Mesodermal cell (in vitro differentiated cells): ENCODE results near the gene SUPT3H.

ENCODE experiments used
- H3K27ac ChIP-seq: 2 replicates; pipeline ENCODE4 v1.7.0; 2013; ENCODE audit warnings: mild to moderate bottlenecking, low read depth, low read length, moderate library complexity; ENCODE audit not compliant: severe bottlenecking
- H3K36me3 ChIP-seq: 2 replicates; pipeline ENCODE4 v1.7.1; 2013; ENCODE audit warnings: mild to moderate bottlenecking, low read length, moderate library complexity; ENCODE audit not compliant: control insufficient read depth, insufficient read depth
- H3K4me1 ChIP-seq: one replicate; pipeline ENCODE4 v1.7.1; 2013; ENCODE audit warnings: mild to moderate bottlenecking, low read length; ENCODE audit not compliant: insufficient read depth, control insufficient read depth, poor library complexity, severe bottlenecking
- H3K4me3 ChIP-seq: 2 replicates; pipeline ENCODE4 v1.7.0; 2013; ENCODE audit warnings: low read length, control low read depth, mild to moderate bottlenecking; ENCODE audit not compliant: insufficient read depth, poor library complexity, severe bottlenecking; ENCODE audit errors: extremely low read depth
- H3K9me3 ChIP-seq: 2 replicates; pipeline ENCODE4 v1.7.1; 2013; ENCODE audit warnings: mild to moderate bottlenecking, low read length, moderate library complexity; ENCODE audit not compliant: control insufficient read depth
- WGBS, 2 experiments: methylation state at CpG; one replicate each; pipeline ENCODE4 v1.1.5; 2013; ENCODE audit warnings: missing lambda C conversion rate in 2 of 2; ENCODE audit not compliant: insufficient coverage in 2 of 2; 5-methylcytosine and 5-hydroxymethylcytosine counted together

The SUPT3H gene

DNA sequence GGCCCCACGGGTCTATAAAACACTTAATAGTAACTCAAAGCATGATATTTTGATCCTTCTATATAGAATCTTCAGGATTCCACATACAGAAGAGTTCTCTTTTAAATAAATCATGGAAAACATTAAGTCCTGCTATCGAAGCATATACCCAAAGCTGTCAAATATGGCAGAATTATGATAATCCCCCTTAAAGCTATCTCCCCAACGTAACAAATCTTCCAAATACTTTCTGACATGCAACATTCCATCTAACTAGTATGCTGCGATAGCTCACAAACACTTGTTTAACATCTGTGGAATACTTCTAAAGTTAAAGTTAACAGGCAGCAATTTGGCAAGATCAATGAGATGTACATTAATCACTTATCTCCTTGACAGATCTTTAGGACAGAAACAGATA, 420.6 kb downstream of the SUPT3H start:
- WGBS, 2 experiments, result 60 to 96% methylated on average over 1 to 3 of the region's 4 CpGs
- no peak overlapping the region for H3K27ac ChIP-seq
- H3K4me3 ChIP-seq, result no peak overlapping the region
- H3K9me3 ChIP-seq, result no peaks in the 10 kb centered on the region
- no peaks in the 10 kb centered on the region for H3K4me1 ChIP-seq
- no peaks in the 10 kb centered on the region for H3K36me3 ChIP-seq

DNA sequence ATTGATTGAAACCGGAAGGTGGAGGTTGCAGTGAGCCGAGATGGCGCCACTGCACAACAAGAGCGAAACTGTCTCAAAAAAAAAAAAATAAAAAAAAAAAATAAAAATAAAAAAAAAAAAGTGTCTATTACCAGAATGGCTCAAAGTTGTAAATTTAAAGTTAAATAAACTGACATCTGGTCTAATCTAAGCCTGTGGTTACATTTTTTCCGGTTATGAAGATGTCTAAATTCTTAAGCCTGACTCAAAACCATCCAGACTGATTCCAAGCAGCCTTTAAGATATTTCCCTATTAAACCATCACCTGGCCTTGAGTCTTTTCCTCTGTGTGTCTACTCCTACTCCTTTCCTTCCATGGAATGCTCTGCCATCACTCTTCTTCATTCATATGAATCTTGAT, 421.3 kb downstream of the SUPT3H start:
- no peak overlapping the region for H3K27ac ChIP-seq
- 100% methylated on average over 1 of the region's 5 CpGs; no CpG with 5 or more reads in 1 of the 2 experiments for WGBS, 2 experiments
- no peaks in the 10 kb centered on the region for H3K36me3 ChIP-seq
- H3K4me3 ChIP-seq, result no peak overlapping the region
- H3K4me1 ChIP-seq, result no peaks in the 10 kb centered on the region
- H3K9me3 ChIP-seq, result no peaks in the 10 kb centered on the region

DNA sequence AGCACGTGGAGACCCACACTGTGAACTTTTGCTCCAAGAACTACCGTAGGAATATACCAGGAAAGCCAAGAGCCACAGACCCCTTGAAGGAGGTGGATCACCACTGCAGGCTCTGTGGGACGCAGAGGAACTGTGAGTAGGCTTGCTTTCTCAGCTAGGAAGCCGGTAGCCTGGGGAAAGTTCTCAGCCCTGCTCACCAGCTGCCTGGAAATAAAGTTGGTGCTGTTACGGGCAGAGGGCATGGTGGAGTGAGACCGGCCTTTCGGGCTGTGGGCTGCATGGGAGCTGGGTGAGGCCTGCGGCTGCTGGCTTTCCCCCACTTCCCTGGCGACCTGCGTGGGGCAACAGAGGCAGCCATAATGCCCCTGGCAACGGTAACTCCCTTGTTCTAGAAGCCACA, 422.6 kb downstream of the SUPT3H start:
- 91 to 95% methylated on average over 10 to 11 of the region's 11 CpGs for WGBS, 2 experiments
- H3K4me3 ChIP-seq, result no peak overlapping the region

DNA sequence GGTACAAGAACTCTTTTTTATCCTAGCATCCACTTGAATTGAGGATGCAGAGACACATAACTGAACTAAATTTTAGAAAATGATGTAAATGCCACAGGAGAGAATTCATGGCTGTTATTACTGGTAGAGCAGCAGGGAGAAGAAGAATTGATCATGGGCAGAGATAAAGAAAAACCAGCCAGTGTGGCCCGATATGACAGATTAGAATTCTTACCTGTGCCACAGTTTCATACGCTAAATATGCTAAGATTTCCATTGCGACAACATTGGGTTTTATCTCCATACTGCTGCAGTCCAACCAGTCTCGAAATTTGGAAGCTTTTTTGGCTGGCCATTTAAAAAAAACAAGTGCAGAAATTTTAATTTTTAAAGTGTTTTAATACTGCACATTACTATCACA, 423.5 kb downstream of the SUPT3H start:
- WGBS, 2 experiments, result 92 to 93% methylated on average over 2 to 3 of the region's 4 CpGs
- peaks cover 12% of the 10 kb centered on the region for H3K9me3 ChIP-seq
- H3K27ac ChIP-seq, result no peak overlapping the region
- peaks cover 4% of the 10 kb centered on the region for H3K36me3 ChIP-seq
- no peaks in the 10 kb centered on the region for H3K4me1 ChIP-seq
- no peak overlapping the region for H3K4me3 ChIP-seq

More for the DNA sequence above, 422.6 kb downstream of the SUPT3H start:
- Histone ChIP-seq H3K27ac (no peak overlapping the region), H3K9me3 (peaks cover 4% of the 10 kb centered on the region), H3K36me3 (peaks cover under 1% of the 10 kb centered on the region), H3K4me1 (no peaks in the 10 kb centered on the region)

DNA sequence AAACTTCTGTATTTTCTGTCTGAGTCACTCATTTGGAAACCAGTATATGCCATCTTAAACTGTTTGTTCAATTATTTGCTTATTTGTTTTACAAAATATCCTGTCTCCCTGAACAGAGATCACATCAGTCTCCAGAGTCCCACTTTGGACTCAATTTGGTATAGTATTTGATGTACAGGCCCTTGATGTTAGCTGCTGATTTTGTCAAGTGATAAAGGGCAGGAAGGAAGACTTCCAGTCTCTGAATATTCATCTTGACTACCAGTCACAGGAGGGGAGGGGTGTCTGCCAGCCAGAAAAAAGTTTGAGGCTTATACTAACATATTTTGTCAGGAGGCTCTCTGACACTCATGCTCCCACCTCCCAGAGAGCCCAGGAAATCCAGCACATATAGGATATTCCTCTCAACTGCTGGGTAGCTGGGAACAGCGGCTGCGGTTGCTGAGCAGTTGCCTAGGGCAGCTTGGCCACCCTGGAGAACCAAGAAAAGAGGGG, 426.4 kb downstream of the SUPT3H start:
- H3K27ac ChIP-seq, result peak overlapping the region; percentile 18
- peaks cover 4% of the 10 kb centered on the region for H3K36me3 ChIP-seq
- no peak overlapping the region for H3K4me3 ChIP-seq
- peaks cover 17% of the 10 kb centered on the region for H3K9me3 ChIP-seq
- 20% methylated on average over 2 of the region's 2 CpGs; no CpG with 5 or more reads in 1 of the 2 experiments for WGBS, 2 experiments
- H3K4me1 ChIP-seq, result no peaks in the 10 kb centered on the region

DNA sequence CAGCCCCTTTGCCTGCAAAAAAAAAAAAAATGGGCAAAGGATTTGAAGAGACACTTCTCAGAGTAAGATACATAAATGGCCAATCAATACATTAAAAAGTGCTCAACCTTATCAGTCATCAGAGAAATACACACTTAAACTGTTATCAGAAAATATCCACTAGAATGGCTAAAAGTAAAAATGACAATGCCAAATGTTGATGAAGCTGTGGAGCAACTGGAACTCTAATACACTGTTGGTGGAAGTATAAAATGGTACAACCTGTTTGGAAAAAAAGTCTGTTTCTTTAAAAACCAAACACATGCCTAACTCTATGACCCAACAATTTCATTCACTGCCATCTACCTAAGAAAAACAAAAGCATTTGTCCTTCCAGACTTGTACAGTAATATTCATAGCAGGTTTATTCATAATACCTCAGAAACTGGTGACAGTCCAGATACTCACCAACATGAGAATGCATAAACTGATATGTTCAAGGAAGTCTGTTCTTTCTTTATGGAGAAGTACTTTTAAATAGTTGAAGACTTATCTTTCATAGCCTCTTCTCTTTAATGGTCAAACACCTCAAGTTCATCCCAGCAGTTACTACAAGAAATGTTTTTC, 428.0 kb downstream of the SUPT3H start:
- Histone ChIP-seq H3K36me3 (peaks cover 12% of the 10 kb centered on the region), H3K4me3 (no peak overlapping the region), H3K9me3 (peaks cover 26% of the 10 kb centered on the region), H3K27ac (no peak overlapping the region), H3K4me1 (no peaks in the 10 kb centered on the region)

DNA sequence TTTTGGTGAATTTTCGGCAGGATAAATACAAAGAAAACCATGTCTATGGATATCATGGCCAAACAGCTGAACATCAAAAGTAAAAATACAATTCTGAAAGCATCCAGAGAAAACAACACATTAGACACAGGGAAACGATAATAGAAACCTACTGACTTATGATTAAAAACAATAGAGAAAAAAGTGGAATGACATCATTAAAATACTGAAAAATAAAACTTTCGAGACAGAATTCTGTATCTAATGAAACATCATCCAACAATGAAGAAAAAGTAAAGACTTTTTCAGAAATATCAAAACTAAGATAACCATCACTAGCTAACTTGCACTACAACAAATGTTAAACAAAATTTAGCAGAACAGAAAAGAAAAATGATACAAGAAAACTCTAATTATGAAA, 434.2 kb downstream of the SUPT3H start:
- 100% methylated on average over 1 of the region's 3 CpGs; no CpG with 5 or more reads in 1 of the 2 experiments for WGBS, 2 experiments
- Histone ChIP-seq H3K36me3 (peaks cover 8% of the 10 kb centered on the region), H3K27ac (no peak overlapping the region), H3K9me3 (peaks cover 13% of the 10 kb centered on the region), H3K4me1 (no peaks in the 10 kb centered on the region), H3K4me3 (no peak overlapping the region)

DNA sequence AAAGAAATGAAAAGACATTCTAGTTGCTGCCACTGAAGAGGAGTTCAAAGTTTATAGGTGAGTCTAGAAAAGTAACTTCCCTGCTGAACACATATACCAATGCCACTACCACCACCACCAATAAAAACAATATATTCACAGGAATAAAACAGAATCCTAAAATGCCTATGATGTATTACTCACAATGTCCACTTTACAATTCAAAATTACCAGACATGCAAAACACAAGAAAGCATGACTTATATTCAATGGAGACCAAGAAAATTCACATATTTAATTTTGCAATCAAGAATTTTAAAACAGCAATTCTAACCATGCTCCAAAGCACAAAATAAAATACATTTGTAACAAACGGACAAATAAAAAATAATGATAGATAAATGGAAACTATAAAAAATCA, 434.9 kb downstream of the SUPT3H start:
- H3K4me1 ChIP-seq, result no peaks in the 10 kb centered on the region
- peaks cover 13% of the 10 kb centered on the region for H3K9me3 ChIP-seq
- no CpG with 5 or more reads among the region's 1 CpG for WGBS, 2 experiments
- peaks cover 8% of the 10 kb centered on the region for H3K36me3 ChIP-seq
- H3K27ac ChIP-seq, result no peak overlapping the region
- H3K4me3 ChIP-seq, result no peak overlapping the region

DNA sequence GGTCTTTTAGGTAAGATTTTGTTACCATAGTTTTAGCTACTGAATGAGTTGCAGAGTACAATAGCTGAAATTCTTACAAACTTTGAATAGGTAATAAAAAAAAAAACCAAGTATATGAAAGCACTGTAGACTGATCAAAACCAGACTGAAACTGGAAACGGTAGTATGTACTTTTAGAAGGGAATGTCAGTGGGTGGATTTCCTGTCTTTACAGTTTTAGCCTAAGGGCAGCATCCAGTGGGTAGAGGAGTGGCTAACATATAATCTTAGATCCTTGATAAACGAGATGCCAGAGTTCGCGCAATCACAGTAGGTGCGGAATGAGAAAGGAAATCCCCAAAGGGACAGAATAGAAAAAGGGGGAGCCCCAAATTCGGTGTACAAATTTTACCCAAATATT, 435.5 kb downstream of the SUPT3H start:
- peaks cover 13% of the 10 kb centered on the region for H3K9me3 ChIP-seq
- no peaks in the 10 kb centered on the region for H3K4me1 ChIP-seq
- H3K36me3 ChIP-seq, result peaks cover 8% of the 10 kb centered on the region
- WGBS, 2 experiments, result 86 to 94% methylated on average over 5 of the region's 6 CpGs
- H3K27ac ChIP-seq, result no peak overlapping the region
- H3K4me3 ChIP-seq, result no peak overlapping the region

DNA sequence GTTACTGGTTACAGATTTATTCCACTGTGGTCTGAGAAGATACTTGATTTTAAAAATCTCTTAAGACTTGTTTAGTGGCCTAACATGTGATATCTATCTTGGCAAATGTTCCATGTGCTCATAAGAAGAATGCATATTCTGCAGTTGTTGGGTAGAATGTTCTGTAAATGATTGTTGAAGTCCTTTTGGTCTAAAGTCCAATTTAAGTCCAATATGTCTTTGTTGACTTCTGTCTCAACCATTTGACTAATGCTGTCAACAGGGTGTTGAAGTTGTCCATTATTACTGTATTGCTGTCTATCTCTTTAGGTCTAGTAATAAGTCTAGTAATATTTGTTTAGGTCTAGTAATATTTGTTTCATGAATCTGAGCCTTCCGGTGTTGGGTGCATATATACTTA, 437.4 kb downstream of the SUPT3H start:
- Histone ChIP-seq H3K9me3 (peaks cover 2% of the 10 kb centered on the region), H3K4me1 (no peaks in the 10 kb centered on the region), H3K4me3 (no peak overlapping the region), H3K36me3 (peaks cover 2% of the 10 kb centered on the region), H3K27ac (no peak overlapping the region)
- no CpG with 5 or more reads among the region's 1 CpG for WGBS, 2 experiments

DNA sequence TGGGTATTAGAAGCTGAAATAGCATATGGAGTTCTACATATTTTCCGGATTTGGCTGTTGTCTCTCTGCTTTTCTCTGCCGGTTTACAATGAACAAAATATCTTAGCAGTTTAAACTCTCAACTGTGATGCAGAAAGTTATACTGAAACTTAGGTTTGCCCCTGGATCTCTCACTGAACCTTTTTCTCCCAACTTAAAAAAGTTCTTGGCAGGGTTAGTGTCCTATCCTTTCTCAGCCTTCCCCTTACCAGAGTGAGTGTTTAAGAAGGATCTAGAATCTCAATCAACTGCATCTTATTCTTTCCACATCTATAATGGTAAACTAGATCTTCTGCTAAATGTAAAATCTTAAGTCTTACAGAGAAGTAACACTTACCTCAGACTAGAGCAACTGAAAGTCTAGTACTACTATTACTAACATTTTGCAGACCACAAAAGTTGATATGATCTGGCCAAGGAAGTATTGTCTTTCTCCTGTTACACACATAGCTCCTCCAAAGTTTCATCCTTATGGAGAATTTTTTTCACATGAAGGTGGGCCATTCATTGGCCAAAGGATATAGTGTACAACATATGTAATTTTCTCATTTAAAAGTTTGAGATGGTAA, 441.9 kb downstream of the SUPT3H start:
- Histone ChIP-seq H3K9me3 (no peaks in the 10 kb centered on the region), H3K4me1 (no peaks in the 10 kb centered on the region), H3K27ac (no peak overlapping the region), H3K36me3 (no peaks in the 10 kb centered on the region), H3K4me3 (no peak overlapping the region)
- WGBS, 2 experiments, result 77 to 83% methylated on average over 2 of the region's 2 CpGs
